HG03097 (cell line): Measurements from ENCODE around the gene ZNF799.
"Not testable (repeated sequence)": the region's sequence is repeated elsewhere in the genome, so short reads cannot be mapped to it uniquely, and the experiment has no call there.

ENCODE experiments used
- ATAC-seq: cut with Tn5 transposase; IDR thresholded peaks from one replicate; pipeline ENCODE4 v1.9.1; 2021; ENCODE audit not compliant: unreplicated experiment, low FRiP score

Gene ZNF799

DNA sequence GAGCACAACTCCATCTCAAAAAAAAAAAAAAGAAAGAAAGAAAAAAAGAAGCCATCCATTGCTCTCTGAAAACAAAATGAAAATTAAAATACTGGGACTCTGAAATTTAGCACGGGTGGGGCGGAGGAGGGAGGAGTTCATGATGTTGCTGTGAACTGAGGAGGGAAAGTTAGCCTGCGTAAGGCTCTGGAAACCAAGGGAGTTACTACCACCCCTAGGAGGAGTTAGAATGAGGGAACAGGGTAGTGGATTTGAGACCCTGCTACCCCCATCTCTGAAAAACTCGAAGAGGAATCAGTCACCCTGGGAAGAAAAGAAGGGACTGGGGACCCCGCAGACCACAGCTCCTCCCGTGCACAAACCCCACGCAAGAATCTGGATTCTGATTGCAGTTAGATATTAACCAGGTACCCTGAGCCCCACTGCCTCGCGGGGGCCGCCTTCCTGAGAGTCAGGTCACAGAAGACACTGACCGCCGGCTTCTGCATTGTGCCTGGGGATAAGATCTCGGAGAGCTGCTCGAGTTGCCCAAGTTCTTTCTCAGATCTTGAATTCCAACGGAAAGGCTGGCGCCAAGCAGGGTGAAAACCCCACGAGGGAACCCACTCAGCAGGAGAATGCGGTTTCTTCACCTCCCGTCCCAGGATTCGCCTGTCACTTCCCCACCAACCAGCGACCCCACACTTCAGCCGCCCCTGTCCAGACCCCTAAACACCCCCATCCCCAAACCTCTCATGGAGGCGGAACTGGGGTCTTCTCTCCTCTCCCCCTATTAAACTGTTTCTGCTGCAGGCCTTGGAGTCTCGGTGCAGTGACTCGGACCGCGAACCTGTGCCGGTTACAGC is 36.5 kb downstream of the ZNF799 start:
- ATAC-seq: no peak

- not testable (repeated sequence) for ATAC-seq
Measured at GRCh38 chr19:12362236-12362635, 38.8 kb downstream of the ZNF799 start.

GRCh38 chr19:12353375-12353774 is 47.7 kb downstream of the ZNF799 start:
- no peak for ATAC-seq

DNA sequence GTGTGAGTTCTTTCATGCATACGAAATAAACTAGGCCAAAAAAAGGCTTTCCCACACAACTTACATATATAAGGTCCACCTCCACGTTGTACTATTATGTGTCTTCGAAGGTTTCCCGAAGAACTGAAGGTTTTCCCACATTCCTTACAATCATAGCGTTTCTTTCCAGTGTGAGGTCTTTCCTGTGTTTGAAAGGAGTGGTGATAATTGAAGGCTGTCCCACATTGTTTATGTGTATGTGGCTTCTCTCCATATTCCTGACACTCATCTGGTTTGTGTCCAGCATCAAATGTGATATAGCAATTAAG is 50.2 kb downstream of the ZNF799 start:
- no peak for ATAC-seq

DNA sequence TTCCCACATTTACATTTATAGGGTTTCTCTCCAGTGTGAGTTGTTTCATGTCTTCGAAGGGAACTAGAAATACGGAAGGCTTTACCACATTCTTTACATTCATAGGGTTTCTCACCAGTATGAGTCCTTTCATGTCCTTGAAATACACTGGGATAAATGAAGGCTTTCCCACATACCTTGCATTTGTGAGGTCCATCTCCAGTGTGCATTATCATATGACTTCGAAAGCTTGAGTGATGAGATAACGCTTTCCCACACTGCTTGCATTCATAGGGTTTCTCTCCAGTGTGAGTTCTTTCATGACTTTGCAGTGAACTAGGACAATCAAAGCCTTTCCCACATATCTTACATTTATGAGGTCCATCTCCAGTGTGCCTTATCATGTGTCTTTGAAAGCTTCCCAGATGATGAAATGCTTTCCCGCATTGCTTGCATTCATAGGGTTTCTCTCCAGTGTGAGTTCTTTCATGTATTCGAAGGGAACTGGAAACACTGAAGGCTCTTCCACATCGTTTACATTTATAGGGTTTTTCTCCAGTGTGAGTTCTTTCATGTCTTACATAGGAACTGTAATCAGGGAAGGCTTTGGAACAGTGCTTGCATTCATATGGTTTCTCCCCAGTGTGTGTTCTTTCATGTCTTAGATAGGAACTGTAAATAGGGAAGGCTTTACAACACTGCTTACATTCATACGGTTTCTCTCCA is 50.7 kb downstream of the ZNF799 start:
- ATAC-seq: no peak

- ATAC-seq: no peak
Measured at GRCh38 chr19:12346896-12347295, 54.2 kb downstream of the ZNF799 start.

GRCh38 chr19:12345197-12345596 is 55.9 kb downstream of the ZNF799 start:
- ATAC-seq: no peak
